ENCODE data around the gene ATRIP.

DNA sequence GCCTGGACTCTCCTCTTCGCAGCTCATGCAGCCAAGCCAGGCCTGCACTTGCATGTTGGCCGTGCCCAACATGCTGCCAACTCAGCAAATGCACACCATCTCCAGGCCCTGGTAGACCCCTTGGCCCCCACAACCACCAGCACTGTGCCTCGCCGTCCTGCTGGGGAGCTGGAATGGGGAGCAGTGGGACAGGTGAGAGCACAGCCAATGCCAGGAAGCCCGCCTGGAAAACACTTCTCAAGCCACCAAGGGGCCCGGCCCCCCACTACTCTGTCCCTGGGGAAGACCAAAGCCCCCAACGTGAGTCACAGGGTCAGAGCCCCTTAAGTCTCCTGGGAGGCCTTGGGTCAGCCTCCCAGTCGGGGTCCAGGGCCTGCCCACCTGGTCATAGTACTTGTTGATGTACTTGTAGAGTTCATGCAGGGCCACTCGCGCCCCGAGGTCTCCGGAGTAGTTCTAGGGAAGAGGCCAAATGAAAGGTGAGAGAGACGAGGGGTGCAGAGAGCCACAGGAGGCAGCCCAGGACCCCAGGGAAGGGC is 41.1 kb upstream of the ATRIP start:
- TF ChIP-seq STAT3 (IDR thresholded peaks at IDR 0.05; ENCODE audit: low read depth, low read length) (no peak), BRCA1 (IDR thresholded peaks at IDR 0.05; ENCODE audit: low read depth, low read length) (no peak)

Data from GM12878 (cell line).